GM19035 (cell line): ENCODE data around the gene FAM169A.
"Not testable (repeated sequence)": the region's sequence is repeated elsewhere in the genome, so short reads cannot be mapped to it uniquely, and the experiment has no call there.

ENCODE experiments used
- ATAC-seq: cut with Tn5 transposase; IDR thresholded peaks from one replicate; pipeline ENCODE4 v1.9.1; 2021; ENCODE audit not compliant: unreplicated experiment

The FAM169A gene

GRCh38 chr5:74801941-74802340, 64.2 kb downstream of the FAM169A start:
- no peak for ATAC-seq

GRCh38 chr5:74801197-74801596, 65.0 kb downstream of the FAM169A start:
- no peak for ATAC-seq

- no peak for ATAC-seq
Observed at GRCh38 chr5:74798977-74799911, 66.9 kb downstream of the FAM169A start.

GRCh38 chr5:74791669-74792068, 74.5 kb downstream of the FAM169A start:
- ATAC-seq, result not testable (repeated sequence)

GRCh38 chr5:74787424-74787823, 78.8 kb downstream of the FAM169A start:
- no peak for ATAC-seq

- ATAC-seq, result no peak
Observed at GRCh38 chr5:74786851-74787250, 79.3 kb downstream of the FAM169A start.

GRCh38 chr5:74778609-74779008, 87.6 kb downstream of the FAM169A start:
- ATAC-seq, result no peak

GRCh38 chr5:74772359-74772758, 93.8 kb downstream of the FAM169A start:
- no peak for ATAC-seq

GRCh38 chr5:74767579-74767913, 98.6 kb downstream of the FAM169A start:
- ATAC-seq, result peak; percentile 28

GRCh38 chr5:74766849-74767578, 99.2 kb downstream of the FAM169A start, which contains the start of the genes GFM2 and NSA2:
Gene GFM2, minus strand, starts transcription at chr5:74767117. Its CDS starts 3,375 bp downstream, at chr5:74763742.
Gene NSA2, plus strand, starts transcription at chr5:74767249. Its CDS starts 112 bp downstream, at chr5:74767361.
- peak; percentile 90 for ATAC-seq

GRCh38 chr5:74766418-74766848, 99.8 kb downstream of the FAM169A start:
- ATAC-seq, result peak; percentile 45

GRCh38 chr5:74765929-74766328, 100.3 kb downstream of the FAM169A start:
- no peak for ATAC-seq

GRCh38 chr5:74765201-74765600, 101.0 kb downstream of the FAM169A start:
- no peak for ATAC-seq

GRCh38 chr5:74763504-74763903, 102.7 kb downstream of the FAM169A start:
- ATAC-seq, result no peak

GRCh38 chr5:74762599-74762998, 103.6 kb downstream of the FAM169A start:
- no peak for ATAC-seq

GRCh38 chr5:74761241-74761640, 104.9 kb downstream of the FAM169A start:
- ATAC-seq, result no peak

- ATAC-seq, result not testable (repeated sequence)
Observed at GRCh38 chr5:74748742-74749141, 117.4 kb downstream of the FAM169A start.

- no peak for ATAC-seq
Observed at GRCh38 chr5:74738406-74738805, 127.8 kb downstream of the FAM169A start.

- ATAC-seq, result no peak
Observed at GRCh38 chr5:74736759-74737158, 129.4 kb downstream of the FAM169A start.
